ENCODE measurements around the gene PIAS2.

Gene PIAS2

GRCh38 chr18:46756559-46757201 lies 160.6 kb downstream of the PIAS2 start, which contains the start of gene ST8SIA5:
Gene ST8SIA5, minus strand, starts transcription at chr18:46757053. Its CDS starts 545 bp downstream, at chr18:46756508.
- DNase-seq (ENCODE audit: low read depth) = no peak

GRCh38 chr18:46756025-46756558 lies 161.2 kb downstream of the PIAS2 start:
- DNase-seq (ENCODE audit: low read depth) = no peak

GRCh38 chr18:46755315-46756024 lies 161.8 kb downstream of the PIAS2 start:
- no peak for DNase-seq (ENCODE audit: low read depth)

- DNase-seq (ENCODE audit: low read depth) = no peak
These were observed 162.5 kb downstream of the PIAS2 start for GRCh38 chr18:46754661-46755292.

- no peak for DNase-seq (ENCODE audit: low read depth)
These were observed 163.1 kb downstream of the PIAS2 start for GRCh38 chr18:46754188-46754587.

All from stimulated activated CD8-positive, alpha-beta memory T cell treated with anti-CD3 and anti-CD28 coated beads, Interleukin-15, amount 100 ng/mL, for 1 hour (primary cell).